AG04449 (cell line): ENCODE measurements around the gene HYI.

ENCODE experiments used
- CTCF ChIA-PET: fragments of 350-600 bp; formaldehyde crosslinking; extraction: SDS; loops from one replicate; lab custom pipeline; 2021; ENCODE audit warnings: antibody characterized with exemption; lab: Yijun Ruan, JAX
- POLR2A ChIA-PET: fragments of 400-600, 350-600 bp; formaldehyde crosslinking; extraction: SDS; loops from one replicate; lab custom pipeline; 2020; ENCODE audit warnings: antibody characterized with exemption, inconsistent platforms; lab: Yijun Ruan, JAX
- DNase-seq: peaks from one replicate; pipeline ENCODE4 v3.0.0-alpha.2; 2010; ENCODE audit warnings: low read depth, low spot score
- H3K4me3 ChIP-seq: 2 replicates; pipeline ENCODE4 v1.5.1; 2011; ENCODE audit warnings: low read depth, mild to moderate bottlenecking, control low read depth, low read length
- CTCF ChIP-seq: IDR thresholded peaks from one replicate; pipeline ENCODE4 v1.5.1; 2011; ENCODE audit warnings: mild to moderate bottlenecking, moderate library complexity, low read length, control low read depth, inconsistent platforms; ENCODE audit not compliant: insufficient read depth; ENCODE audit errors: missing control alignments

HYI gene

GRCh38 chr1:43435146-43436145 is 18.3 kb downstream of the HYI start:
- TF ChIP-seq CTCF = no peak
- POLR2A ChIA-PET = interaction anchor here (1.3 kb wide), 1 partner anchor 17 kb away, joined by 6 read pairs; no protein-coding TSS in a partner anchor
- no peak for DNase-seq
- CTCF ChIA-PET = interaction anchor here (0.7 to 1.4 kb wide), 4 partner anchors 9 to 209 kb away, joined by 3 to 5 read pairs (median 3); no protein-coding TSS in a partner anchor
- no peak overlapping the region for H3K4me3 ChIP-seq

DNA sequence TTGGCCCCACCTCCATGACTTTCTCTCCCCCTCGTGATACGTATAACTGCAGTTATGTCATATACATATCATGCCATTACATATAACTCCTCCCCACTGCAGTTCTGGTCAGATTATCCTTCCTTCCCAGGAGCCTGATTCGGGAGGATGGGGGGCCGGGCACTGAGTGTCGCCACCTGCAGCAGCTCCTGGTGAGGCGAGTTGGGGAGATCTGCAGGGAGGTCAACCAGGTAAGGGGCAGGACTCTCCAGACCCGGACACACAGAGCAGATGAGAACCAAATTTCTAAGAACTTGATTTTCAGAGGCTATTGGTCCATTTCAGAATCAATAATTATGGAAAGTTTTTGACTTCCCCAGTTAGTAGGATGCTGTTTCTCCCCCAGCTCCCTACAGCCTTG is 19.5 kb downstream of the HYI start:
- no peak for TF ChIP-seq CTCF
- H3K4me3 ChIP-seq = no peak overlapping the region
- CTCF ChIA-PET = interaction anchor here (0.7 to 1.0 kb wide), 3 partner anchors 8 to 207 kb away, joined by 3 to 5 read pairs (median 3); no protein-coding TSS in a partner anchor
- DNase-seq = no peak
- POLR2A ChIA-PET = no interaction called here

DNA sequence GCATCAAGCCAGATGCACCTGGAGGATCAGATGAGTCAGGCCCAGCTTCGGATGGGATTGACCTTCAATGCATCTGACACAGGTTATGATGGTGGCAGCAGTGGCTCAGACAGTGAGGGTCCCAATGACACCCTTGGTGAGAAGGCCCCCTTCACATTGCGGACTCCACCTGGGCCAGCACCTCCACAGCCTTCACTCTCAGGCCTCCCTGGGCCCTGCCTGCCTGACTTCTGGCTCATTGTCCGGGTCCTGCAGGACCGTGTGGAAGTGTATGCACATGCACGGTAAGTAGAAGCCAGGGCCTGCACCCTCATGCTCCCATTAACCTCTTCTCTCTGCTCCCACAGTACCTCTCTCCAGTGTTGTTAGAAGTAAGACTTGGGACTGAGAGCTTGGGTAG is 20.8 kb downstream of the HYI start:
- no peak for DNase-seq
- no peak for TF ChIP-seq CTCF
- ChIA-PET POLR2A (no interaction called here), CTCF (no interaction called here)
- H3K4me3 ChIP-seq = no peak overlapping the region

DNA sequence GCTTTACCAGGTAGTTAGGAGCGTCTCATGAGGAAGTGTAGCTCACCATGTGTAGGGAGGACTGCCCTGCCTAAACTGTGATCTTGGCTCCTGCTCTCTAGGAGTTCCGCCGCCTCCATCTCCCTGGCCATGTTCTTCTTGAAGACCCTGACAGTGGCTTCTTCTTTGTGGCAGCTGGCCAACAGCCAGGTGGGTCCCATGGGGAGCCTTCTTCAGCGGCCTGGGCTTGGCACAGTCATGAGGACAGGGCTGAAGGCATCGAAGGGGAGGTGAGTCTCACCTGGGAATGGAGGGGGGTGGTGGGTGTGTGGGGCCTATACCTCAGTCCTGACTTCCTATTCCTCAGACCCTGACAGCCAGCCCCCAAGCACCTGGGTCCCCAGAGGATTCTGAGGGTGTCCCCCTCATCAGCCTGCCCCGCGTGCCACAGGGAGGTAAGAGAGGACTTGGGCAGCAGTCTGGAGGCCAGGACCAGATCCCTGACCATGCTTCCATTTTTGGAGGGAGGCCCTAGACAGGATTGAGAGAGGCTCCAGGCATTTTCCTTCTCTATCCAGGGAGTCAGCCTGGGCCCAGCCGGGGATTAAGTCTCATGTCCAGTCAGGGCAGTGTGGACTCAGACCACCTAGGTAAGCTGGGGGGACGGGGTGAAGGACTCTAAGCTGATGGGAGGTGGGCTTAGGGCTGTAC is 21.4 kb downstream of the HYI start:
- ChIA-PET CTCF (no interaction called here), POLR2A (no interaction called here)
- no peak for TF ChIP-seq CTCF
- no peak for DNase-seq
- H3K4me3 ChIP-seq = no peak overlapping the region

GRCh38 chr1:43431676-43432075 is 22.1 kb downstream of the HYI start:
- TF ChIP-seq CTCF = no peak
- DNase-seq = no peak
- ChIA-PET POLR2A (no interaction called here), CTCF (no interaction called here)
- H3K4me3 ChIP-seq = no peak overlapping the region

DNA sequence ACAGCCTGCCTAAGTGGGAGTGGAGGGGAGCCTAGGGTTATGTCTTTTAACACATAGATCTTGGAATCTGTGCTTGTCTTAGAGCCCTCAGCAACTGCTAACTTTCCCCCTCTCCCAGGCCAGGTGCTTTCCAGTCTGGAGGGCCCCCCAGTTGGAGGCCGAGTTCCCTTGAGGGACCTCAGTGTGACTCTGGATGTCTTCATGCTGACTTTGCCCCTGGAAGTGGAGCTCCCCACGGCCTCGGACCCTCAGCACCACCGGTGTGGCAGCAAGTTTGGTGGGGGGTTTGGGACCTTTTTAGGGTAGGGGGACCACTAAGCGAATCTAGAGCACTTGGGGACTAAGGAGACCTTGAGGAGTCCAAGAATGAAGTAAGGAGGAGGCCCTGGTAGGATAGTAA is 22.9 kb downstream of the HYI start:
- POLR2A ChIA-PET = no interaction called here
- CTCF ChIA-PET = interaction anchor here (0.7 kb wide), 1 partner anchor 8 kb away, joined by 3 read pairs; no protein-coding TSS in a partner anchor
- DNase-seq = no peak
- H3K4me3 ChIP-seq = no peak overlapping the region
- no peak for TF ChIP-seq CTCF
